AG04450 (cell line): ENCODE data around the gene GOLGA6L1. TPM values are rescaled to one million over a fixed set of nuclear protein-coding genes. Genes with fewer than 3 reads are reported as not detected.

ENCODE experiments used
- CTCF ChIA-PET: fragments of 300-600, 350-600 bp; formaldehyde crosslinking; extraction: SDS; loops from one replicate; lab custom pipeline; 2022; ENCODE audit warnings: antibody characterized with exemption, inconsistent platforms; lab: Charles Lee
- POLR2A ChIA-PET: fragments of 350-600 bp; formaldehyde crosslinking; extraction: SDS; loops from one replicate; lab custom pipeline; 2021; ENCODE audit warnings: antibody characterized with exemption, inconsistent platforms; lab: Yijun Ruan, JAX
- DNase-seq: peaks from one replicate; pipeline ENCODE4 v3.0.0-alpha.2; 2011; ENCODE audit warnings: low read depth, low spot score
- H3K27ac ChIP-seq: one replicate; pipeline ENCODE4 v1.5.1; 2012; ENCODE audit warnings: low read depth, low read length, control low read depth
- H3K27me3 ChIP-seq: one replicate; pipeline ENCODE4 v1.6.0; 2012; ENCODE audit warnings: low read length; ENCODE audit not compliant: control insufficient read depth, insufficient read depth
- H3K4me3 ChIP-seq: 2 replicates; pipeline ENCODE4 v1.5.1; 2011; ENCODE audit warnings: mild to moderate bottlenecking, low read depth, low read length, control low read depth
- H3K9me3 ChIP-seq: 2 replicates; pipeline ENCODE4 v1.5.1; 2012; ENCODE audit warnings: low read length; ENCODE audit not compliant: control insufficient read depth, insufficient read depth
- CTCF ChIP-seq: IDR thresholded peaks from 2 replicates; pipeline ENCODE4 v1.5.1; 2011; ENCODE audit warnings: low read depth, low read length, control low read depth, inconsistent platforms
- polyA plus RNA-seq: library from polyadenylated mRNA; depleted of rRNA; stranded (reverse); fragments of >200 nt; gene quantifications from 2 replicates; pipeline ENCODE4 v1.2.3, GENCODE V29; 2011; rRNA removed
- small RNA-seq: library from RNA; depleted of rRNA; stranded (forward); fragments of <200 nt; gene quantifications from one replicate; pipeline ENCODE3, GENCODE V24; 2012; ENCODE audit warnings: low read depth; ENCODE audit not compliant: insufficient read length

The GOLGA6L1 gene
- polyA plus RNA-seq, 1 experiment = not detected

- H3K27me3 ChIP-seq = no peaks in the 10 kb centered on the region
- no peak overlapping the region for H3K4me3 ChIP-seq
- no peaks in the 10 kb centered on the region; the same call in 1 of the 2 replicates for H3K9me3 ChIP-seq
- CTCF ChIA-PET = no interaction called here
- no peak for DNase-seq
- no peak for TF ChIP-seq CTCF
- H3K27ac ChIP-seq = no peak overlapping the region
- POLR2A ChIA-PET = no interaction called here
Measured at GRCh38 chr15:23079766-23080165, 56.9 kb downstream of the GOLGA6L1 start.

Small RNAs within 50 kb of the gene (small RNA-seq; reads per million reads assigned to genes)
- not detected for gene RN7SL106P

Other genes starting within 250 kb of the GOLGA6L1 start
- gene CYFIP1, start 156.5 kb downstream of the GOLGA6L1 start, polyA plus RNA-seq = 70.9 and 78.4 TPM in 2 replicates
- gene TUBGCP5, start 97.3 kb downstream of the GOLGA6L1 start, polyA plus RNA-seq = 11.4 and 15.7 TPM in 2 replicates
- not detected in 2 replicates for gene GOLGA6L26, start 197.4 kb upstream of the GOLGA6L1 start, polyA plus RNA-seq
- gene GOLGA8S, start 217.9 kb upstream of the GOLGA6L1 start, polyA plus RNA-seq = 0.02 and 0.04 TPM in 2 replicates